HUES64 (cell line): Measurements from ENCODE around the gene SMCO4.

Experiments used
- H3K27ac ChIP-seq: 2 replicates; pipeline ENCODE4 v1.7.0; 2013; ENCODE audit warnings: low read depth, low read length, inconsistent platforms
- H3K27me3 ChIP-seq: 2 replicates; pipeline ENCODE4 v1.6.1; 2013; ENCODE audit warnings: mild to moderate bottlenecking, low read length; ENCODE audit not compliant: insufficient read depth
- H3K36me3 ChIP-seq: 2 replicates; pipeline ENCODE4 v1.6.1; 2013; ENCODE audit warnings: mild to moderate bottlenecking, low read length; ENCODE audit not compliant: insufficient read depth
- H3K4me1 ChIP-seq: 2 replicates; pipeline ENCODE4 v1.6.1; 2013; ENCODE audit warnings: mild to moderate bottlenecking, low read length, moderate library complexity; ENCODE audit not compliant: insufficient read depth
- H3K4me3 ChIP-seq: 2 replicates; pipeline ENCODE4 v1.5.1; 2013; ENCODE audit warnings: mild to moderate bottlenecking, low read length, moderate library complexity
- H3K9ac ChIP-seq: 2 replicates; pipeline ENCODE4 v1.6.1; 2013; ENCODE audit warnings: mild to moderate bottlenecking, low read depth, low read length
- H3K9me3 ChIP-seq: 2 replicates; pipeline ENCODE4 v1.6.1; 2013; ENCODE audit warnings: low read depth, low read length; ENCODE audit not compliant: insufficient read depth
- WGBS: fragments of 150-250, 120-280 bp; methylation state at CpG from one replicate; pipeline ENCODE4 v1.1.7; 2013; ENCODE audit warnings: missing lambda C conversion rate; 5-methylcytosine and 5-hydroxymethylcytosine counted together

Gene SMCO4

DNA sequence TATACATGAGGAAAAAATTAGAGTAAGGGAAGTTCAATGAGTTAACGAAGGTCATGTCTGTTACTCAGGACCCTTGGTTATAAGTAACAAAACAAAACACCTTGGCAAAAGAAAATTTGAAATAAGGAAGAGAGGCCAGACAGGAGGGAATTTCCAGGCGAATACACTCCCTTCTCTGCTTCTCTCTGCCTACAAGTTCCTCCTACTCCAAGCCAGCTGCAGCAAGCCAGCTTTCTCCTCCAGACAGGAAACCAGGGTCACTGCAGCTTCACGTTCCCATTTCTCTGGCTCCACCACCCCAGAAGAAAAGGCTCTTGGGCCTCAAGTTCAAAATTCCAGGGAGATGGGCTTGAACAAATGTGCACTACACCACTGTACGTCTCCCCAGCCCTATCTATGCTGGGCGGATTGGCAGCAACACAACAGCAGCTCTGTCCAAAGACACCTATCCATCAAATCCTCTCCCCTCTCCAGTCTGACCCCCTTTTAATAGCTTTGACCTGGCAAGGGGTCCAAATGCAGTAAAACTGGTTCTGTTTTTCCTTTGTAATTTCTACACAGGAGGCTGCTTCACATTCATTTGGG, 27.7 kb downstream of the SMCO4 start:
- 88% methylated on average over 5 of the region's 5 CpGs for WGBS
- Histone ChIP-seq H3K27ac (no peak overlapping the region), H3K36me3 (no peaks in the 10 kb centered on the region), H3K4me1 (peaks cover 23% of the 10 kb centered on the region; the same call in 1 of the 2 replicates), H3K9me3 (no peaks in the 10 kb centered on the region), H3K27me3 (no peaks in the 10 kb centered on the region), H3K9ac (no peak overlapping the region), H3K4me3 (no peak overlapping the region)

DNA sequence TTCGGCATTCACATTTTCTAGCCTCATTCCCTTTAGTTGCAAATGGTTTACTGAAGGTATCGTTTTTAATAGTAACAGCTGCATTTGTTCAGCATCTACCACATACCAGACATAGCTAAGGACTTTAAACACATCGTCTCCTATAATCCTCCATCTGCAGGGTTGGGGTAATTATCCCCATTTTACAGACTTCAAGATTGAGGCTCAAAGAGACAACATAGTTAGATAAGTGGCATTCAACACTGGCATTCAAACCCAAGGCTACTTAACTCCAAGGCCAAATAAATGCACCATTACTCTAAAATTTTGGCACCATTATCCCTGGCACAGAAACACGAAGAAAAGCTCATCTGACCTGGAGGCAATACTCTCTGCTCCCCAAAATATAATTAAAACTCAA, 28.5 kb downstream of the SMCO4 start:
- H3K9ac ChIP-seq: no peak overlapping the region
- H3K27ac ChIP-seq: no peak overlapping the region
- no peaks in the 10 kb centered on the region for H3K9me3 ChIP-seq
- no peak overlapping the region for H3K4me3 ChIP-seq
- H3K27me3 ChIP-seq: no peaks in the 10 kb centered on the region
- peaks cover 23% of the 10 kb centered on the region; the same call in 1 of the 2 replicates for H3K4me1 ChIP-seq
- 92% methylated on average over 3 of the region's 4 CpGs for WGBS
- H3K36me3 ChIP-seq: no peaks in the 10 kb centered on the region

DNA sequence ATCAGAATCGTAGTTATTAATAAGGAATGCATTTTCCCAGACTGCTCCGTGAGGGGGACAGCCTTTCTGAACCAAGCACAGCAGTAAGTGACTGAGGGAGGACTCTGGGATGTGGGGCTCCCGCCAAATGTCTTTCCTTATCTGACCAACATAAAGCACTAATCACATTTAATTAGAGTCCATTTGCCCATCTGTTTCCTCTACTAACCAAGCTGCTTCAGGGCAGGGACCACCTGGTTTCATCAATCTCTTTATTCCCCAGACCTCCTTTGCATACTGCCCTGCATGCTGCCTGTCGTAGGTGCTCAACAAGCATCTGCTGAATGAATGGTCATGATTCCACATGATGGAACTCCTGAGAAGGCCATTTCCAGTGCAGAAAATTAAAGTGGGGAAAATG, 29.4 kb downstream of the SMCO4 start:
- Histone ChIP-seq H3K9ac (no peak overlapping the region), H3K27me3 (no peaks in the 10 kb centered on the region), H3K27ac (no peak overlapping the region), H3K4me3 (no peak overlapping the region), H3K9me3 (no peaks in the 10 kb centered on the region), H3K4me1 (peaks cover 19% of the 10 kb centered on the region; the same call in 1 of the 2 replicates), H3K36me3 (no peaks in the 10 kb centered on the region)
- 66% methylated on average over 4 of the region's 4 CpGs for WGBS

DNA sequence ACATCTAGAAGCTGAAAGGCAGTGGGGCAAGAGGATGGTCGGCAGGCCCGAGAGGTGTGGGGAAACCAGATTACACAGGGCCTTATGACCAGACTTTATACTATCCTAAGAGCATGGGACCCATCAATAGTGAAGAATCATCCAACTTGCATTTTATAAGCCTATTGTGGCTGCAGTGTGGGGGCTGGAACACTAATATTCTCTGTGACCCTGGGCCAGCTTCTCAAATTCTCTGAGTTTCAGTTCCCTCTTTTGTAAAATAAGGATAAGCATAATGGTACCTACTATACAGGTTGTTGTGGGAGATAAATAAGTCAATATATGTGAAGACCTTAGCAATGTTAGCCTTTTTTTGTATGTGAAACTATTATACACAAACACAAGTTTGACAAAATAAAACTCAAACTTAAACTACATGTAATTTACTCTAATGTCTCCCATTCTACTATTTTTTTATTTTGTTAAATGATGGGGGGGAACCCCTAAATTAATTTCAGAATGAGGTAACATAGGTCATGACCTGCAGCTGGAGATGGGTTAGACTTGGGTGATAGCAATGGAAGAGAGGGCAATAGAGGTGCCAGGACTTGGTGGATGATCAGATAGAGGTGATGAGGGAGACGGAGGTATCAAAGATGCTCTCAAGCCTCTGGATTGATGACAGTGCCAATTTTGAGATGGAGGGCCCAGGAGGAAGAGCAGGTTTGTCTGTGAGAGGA, 30.1 kb downstream of the SMCO4 start:
- H3K4me3 ChIP-seq: no peak overlapping the region
- no peak overlapping the region for H3K9ac ChIP-seq
- no peaks in the 10 kb centered on the region for H3K36me3 ChIP-seq
- 94% methylated on average over 3 of the region's 3 CpGs for WGBS
- H3K27me3 ChIP-seq: no peaks in the 10 kb centered on the region
- H3K27ac ChIP-seq: no peak overlapping the region
- peaks cover 18% of the 10 kb centered on the region; the same call in 1 of the 2 replicates for H3K4me1 ChIP-seq
- no peaks in the 10 kb centered on the region for H3K9me3 ChIP-seq

DNA sequence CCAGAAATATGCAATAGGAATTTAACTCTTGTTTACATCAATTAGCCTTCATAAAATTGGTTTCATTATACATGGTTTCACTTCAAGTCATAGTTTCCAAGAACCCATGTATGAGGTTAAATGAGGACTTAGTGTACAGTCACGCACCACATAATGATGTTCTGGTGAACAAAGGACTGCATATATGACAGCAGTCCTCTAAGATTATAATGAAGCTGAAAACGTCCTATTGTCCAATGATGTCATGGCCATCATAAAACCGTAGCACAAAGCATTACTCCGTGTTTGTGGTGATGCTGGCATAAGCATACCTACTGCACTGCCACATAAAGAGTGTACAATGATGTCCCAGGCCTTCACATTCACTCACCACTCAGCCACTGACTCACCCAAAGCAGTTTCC, 31.1 kb downstream of the SMCO4 start:
- WGBS: 96% methylated on average over 4 of the region's 4 CpGs
- Histone ChIP-seq H3K4me3 (no peak overlapping the region), H3K36me3 (no peaks in the 10 kb centered on the region), H3K27me3 (no peaks in the 10 kb centered on the region), H3K4me1 (0 out of 2 replicates have a peak, but pooled peaks cover 9% of the 10 kb centered on the region), H3K9ac (no peak overlapping the region), H3K9me3 (no peaks in the 10 kb centered on the region), H3K27ac (no peak overlapping the region)

DNA sequence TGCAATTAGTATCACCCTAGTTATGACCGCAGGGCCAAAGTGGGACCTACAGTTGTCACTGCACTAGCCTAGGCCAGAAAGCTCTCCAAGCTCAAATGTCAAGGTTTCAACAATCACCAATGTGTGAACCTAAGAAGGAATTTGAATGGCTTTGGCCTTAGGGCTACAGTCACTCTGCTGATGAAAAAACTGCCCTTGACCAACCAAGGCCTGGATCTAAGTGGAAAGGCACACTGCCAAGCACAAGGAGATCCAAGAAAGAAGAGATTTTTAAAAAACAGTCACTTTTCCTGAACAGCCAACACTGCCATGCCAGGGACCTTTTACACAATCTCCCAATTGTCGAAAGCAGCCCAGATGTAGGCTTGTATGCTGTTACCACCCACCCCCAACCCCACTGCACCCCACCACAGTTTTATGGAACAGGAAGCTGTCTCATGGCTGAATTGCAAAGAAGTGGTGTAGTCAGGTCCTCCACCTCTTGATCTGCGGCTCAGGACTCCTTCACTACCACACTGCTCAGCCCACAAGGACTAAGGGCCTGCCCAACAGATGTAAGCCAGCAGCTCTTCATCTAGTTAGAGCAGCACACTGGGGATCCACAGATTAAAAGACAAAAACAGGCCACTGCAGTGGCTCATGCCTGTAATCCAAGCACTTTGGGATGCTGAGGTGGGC, 32.9 kb downstream of the SMCO4 start:
- Histone ChIP-seq H3K36me3 (no peaks in the 10 kb centered on the region), H3K4me1 (0 out of 2 replicates have a peak, but pooled peaks cover 3% of the 10 kb centered on the region), H3K27me3 (no peaks in the 10 kb centered on the region), H3K9me3 (no peaks in the 10 kb centered on the region), H3K4me3 (no peak overlapping the region), H3K27ac (no peak overlapping the region), H3K9ac (no peak overlapping the region)
- WGBS: 97% methylated on average over 3 of the region's 3 CpGs

DNA sequence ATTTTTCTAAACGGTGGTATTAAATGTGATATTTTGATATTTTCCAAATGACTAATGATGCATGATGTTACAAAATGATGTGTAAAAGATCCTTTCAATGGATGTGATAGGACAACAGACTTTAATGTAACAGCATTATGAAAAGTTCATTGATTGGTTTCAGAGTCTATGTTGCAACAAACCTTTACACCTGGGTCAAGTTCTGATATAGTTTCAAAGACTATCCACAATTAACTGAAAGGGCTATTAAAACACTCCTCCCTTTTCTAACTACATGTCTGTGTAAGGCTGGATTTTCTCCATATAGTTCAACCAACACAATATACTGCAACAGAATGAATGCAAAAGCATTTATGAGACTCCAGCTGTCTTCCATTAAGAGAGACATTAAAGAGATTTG, 35.7 kb downstream of the SMCO4 start:
- peaks cover 6% of the 10 kb centered on the region; the same call in 1 of the 2 replicates for H3K36me3 ChIP-seq
- H3K4me3 ChIP-seq: no peak overlapping the region
- no peaks in the 10 kb centered on the region for H3K9me3 ChIP-seq
- no peaks in the 10 kb centered on the region for H3K27me3 ChIP-seq
- 95% methylated on average over 1 of the region's 1 CpG for WGBS
- H3K9ac ChIP-seq: no peak overlapping the region
- H3K27ac ChIP-seq: no peak overlapping the region
- no peaks in the 10 kb centered on the region for H3K4me1 ChIP-seq

DNA sequence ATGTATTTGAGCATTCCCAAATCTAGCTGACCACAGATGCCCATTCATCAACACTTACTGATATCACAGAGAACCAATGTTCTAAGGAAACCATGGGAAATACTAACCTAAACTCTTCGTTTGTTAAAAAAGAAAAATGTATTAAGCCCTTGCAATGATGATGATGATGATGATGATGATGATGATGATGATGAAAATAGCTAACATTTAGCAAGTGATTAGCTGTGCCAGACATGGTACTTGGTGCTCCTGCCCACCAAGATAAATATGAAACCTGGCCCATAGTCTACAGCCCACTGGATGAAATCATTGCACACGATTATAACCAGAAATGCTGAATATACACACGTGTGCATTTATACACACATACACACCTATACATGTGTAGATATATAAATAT, 37.5 kb downstream of the SMCO4 start:
- Histone ChIP-seq H3K9ac (no peak overlapping the region), H3K36me3 (peaks cover 6% of the 10 kb centered on the region; the same call in 1 of the 2 replicates), H3K4me3 (no peak overlapping the region), H3K9me3 (no peaks in the 10 kb centered on the region), H3K27me3 (no peaks in the 10 kb centered on the region), H3K27ac (no peak overlapping the region), H3K4me1 (no peaks in the 10 kb centered on the region)
- 95% methylated on average over 2 of the region's 3 CpGs for WGBS

DNA sequence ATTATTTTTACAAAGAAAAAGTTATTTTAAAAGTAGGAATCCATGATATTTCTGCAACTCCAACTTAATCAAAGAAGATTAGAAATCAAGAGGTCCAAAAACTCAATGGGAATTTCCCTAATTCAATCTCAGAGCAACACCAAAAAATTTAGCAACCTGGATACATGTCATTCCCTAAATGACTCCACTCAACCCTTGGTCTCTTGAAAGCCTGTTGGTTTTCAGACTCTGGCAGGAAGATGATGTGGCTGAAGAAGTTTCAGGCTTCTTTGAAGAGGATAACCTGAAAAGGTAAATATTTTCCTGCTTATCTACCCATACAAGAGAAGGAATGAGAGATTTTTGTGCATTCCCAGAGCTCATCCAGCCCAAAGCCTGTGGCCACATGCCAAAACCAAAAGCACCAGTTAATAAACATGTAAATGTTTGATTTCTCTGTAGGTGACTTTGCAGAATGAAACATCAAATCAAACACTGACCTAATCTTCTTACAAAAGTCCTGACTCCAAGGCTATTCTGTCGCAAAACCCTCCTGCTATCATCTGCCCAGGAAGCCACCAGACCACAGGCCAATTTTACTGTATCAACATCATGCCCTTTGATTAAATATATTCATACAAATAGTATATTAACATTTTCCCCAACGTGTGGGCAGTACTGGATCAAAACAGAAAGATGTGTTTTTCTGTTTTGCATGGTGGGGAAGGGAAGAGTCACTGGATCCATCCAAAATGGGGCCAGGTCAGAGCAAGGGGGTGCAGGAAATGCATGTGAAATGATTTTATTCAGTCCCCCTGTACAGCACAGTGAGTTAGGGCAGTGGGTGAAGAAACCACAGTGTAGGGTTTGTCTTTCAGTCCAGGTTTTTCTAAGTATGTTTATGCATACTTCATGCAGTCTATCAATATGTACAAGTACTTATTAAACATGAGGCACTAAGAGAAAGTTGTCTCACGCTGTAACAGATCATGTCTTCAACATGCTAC, 38.8 kb downstream of the SMCO4 start:
- Histone ChIP-seq H3K36me3 (peaks cover 6% of the 10 kb centered on the region; the same call in 1 of the 2 replicates), H3K27ac (no peak overlapping the region), H3K27me3 (no peaks in the 10 kb centered on the region), H3K4me1 (peaks cover 8% of the 10 kb centered on the region), H3K9me3 (no peaks in the 10 kb centered on the region), H3K9ac (no peak overlapping the region), H3K4me3 (no peak overlapping the region)
- WGBS: 87% methylated on average over 3 of the region's 3 CpGs

DNA sequence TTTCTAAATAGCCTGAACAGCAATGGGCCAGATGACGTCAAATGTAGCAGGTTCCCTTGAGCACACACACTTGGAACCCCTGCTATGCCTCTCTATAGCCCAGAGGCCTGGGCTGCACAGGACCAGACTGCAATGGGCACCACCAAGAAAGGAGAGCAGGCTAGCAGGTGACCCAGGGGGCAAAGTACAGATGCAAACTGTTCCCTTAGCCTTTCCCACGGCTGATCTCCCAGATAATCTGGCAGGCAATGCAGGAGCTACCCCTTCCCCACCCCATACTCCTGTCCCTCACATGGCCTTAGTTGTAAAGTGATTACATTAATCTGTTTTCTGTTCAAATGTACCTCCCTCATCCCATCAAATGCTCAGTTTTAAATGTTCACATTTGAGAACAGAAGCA, 41.3 kb downstream of the SMCO4 start:
- Histone ChIP-seq H3K9ac (no peak overlapping the region), H3K9me3 (no peaks in the 10 kb centered on the region), H3K27me3 (no peaks in the 10 kb centered on the region), H3K27ac (no peak overlapping the region), H3K4me3 (no peak overlapping the region), H3K36me3 (peaks cover 12% of the 10 kb centered on the region), H3K4me1 (peaks cover 33% of the 10 kb centered on the region)
- WGBS: 93% methylated on average over 2 of the region's 2 CpGs
